Measurements from ENCODE around the gene DIP2A.

DIP2A gene

DNA sequence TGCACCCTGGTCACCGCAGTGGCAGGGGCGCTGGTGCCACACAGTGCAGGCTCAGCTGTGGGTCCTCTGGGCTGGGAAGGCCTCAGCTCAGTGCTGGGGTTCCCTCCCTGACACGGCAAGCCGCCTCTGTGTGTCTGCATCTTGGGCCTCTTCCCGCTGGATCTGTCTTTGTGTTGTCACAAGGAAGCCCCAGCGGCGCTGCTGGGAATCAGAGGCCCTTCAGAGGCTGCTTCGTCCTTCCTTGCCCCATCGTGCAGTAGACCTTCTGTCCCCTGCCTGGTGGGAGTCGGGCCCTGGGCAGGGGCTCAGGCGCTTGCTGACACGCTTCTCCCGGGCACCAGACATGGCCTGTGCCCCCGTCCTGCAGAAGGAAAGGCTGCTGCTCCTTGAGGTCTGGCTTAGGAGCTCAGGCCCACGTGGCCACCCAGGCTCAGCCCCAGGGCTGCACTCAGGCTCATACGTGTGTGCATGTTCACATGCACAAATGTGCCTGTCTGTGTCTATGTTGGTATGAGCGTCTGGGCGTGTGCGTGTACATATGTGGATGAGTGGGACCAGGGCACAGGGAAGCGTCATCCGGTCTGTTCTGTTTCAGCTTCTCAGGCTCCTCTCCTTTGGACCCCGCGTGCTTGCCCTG, 24.3 kb upstream of the DIP2A start:
- H2AFZ ChIP-seq (ENCODE audit: insufficient read depth, low read length, poor library complexity): no peak overlapping the region
- H3K4ac ChIP-seq (ENCODE audit: low read depth, low read length): no peak overlapping the region
- no CpG with 5 or more reads among the region's 23 CpGs for WGBS (ENCODE audit: extremely low coverage, insufficient coverage, insufficient read length)
- no peaks in the 10 kb centered on the region for H3K27me3 ChIP-seq (ENCODE audit: insufficient read depth, low read length)
- no peak overlapping the region for H4K12ac ChIP-seq (ENCODE audit: low read depth, low read length)
- no peaks in the 10 kb centered on the region for H3K79me2 ChIP-seq (ENCODE audit: control insufficient read depth, insufficient read depth, low read length, poor library complexity)
- no peak overlapping the region for H3K14ac ChIP-seq (ENCODE audit: low read length)
- no peak overlapping the region for H4K91ac ChIP-seq (ENCODE audit: low read depth, low read length)
- H3K23ac ChIP-seq (ENCODE audit: low read length): no peak overlapping the region
- DNase-seq: no peak
- no peak overlapping the region for H3K4me3 ChIP-seq (ENCODE audit: low read depth, low read length)
- no peak overlapping the region for H2BK5ac ChIP-seq (ENCODE audit: low read depth, low read length, poor library complexity)
- H2BK120ac ChIP-seq (ENCODE audit: insufficient read depth, low read length, poor library complexity): no peak overlapping the region
- H3K36me3 ChIP-seq (ENCODE audit: control insufficient read depth in 1 of 2, insufficient read depth in 2 of 2, low read length in 2 of 2): peaks cover 69% of the 10 kb centered on the region in 2 experiments
- no peaks in the 10 kb centered on the region for H3K79me1 ChIP-seq (ENCODE audit: low read length)
- H4K8ac ChIP-seq (ENCODE audit: low read depth, low read length): no peak overlapping the region
- H3K9ac ChIP-seq (ENCODE audit: low read length): no peak overlapping the region
- H2AK5ac ChIP-seq (ENCODE audit: low read length): no peak overlapping the region
- H3K4me1 ChIP-seq (ENCODE audit: control insufficient read depth in 1 of 2, insufficient read depth in 2 of 2, low read length in 2 of 2): no peaks in the 10 kb centered on the region
- H3K18ac ChIP-seq (ENCODE audit: low read length): peak overlapping the region; percentile 1
- no peak overlapping the region for H3K27ac ChIP-seq (ENCODE audit: low read depth, low read length)
- H3K4me2 ChIP-seq (ENCODE audit: low read length): no peak overlapping the region
- no peak overlapping the region for H2BK12ac ChIP-seq (ENCODE audit: low read length)
- peaks cover 6% of the 10 kb centered on the region for H3K9me3 ChIP-seq (ENCODE audit: insufficient read depth, low read depth, low read length)

DNA sequence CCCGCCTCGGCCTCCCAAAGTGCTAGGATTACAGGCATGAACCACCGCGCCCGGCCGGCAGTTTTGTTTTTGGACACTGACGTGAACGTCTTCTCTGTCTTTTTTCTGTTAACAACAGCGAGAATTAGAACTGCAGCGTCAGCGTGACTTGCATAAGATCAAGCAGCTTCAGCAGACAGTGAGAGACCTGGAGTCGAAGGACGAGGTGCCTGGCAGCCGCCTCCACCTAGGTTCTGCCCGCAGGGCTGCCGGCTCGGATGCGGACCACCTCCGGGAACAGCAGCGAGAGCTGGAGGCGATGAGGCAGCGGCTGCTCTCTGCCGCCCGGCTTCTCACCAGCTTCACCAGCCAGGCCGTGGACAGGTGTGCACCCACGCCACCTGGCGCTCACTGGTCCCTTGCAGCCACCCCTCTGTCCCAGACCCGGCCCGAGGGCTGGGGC, 22.9 kb upstream of the DIP2A start:
- Histone ChIP-seq H3K23ac (ENCODE audit: low read length) (no peak overlapping the region), H3K4me1 (ENCODE audit: control insufficient read depth in 1 of 2, insufficient read depth in 2 of 2, low read length in 2 of 2) (peaks cover 0 to 4% of the 10 kb centered on the region in 2 experiments), H2BK120ac (ENCODE audit: insufficient read depth, low read length, poor library complexity) (no peak overlapping the region), H3K79me1 (ENCODE audit: low read length) (no peaks in the 10 kb centered on the region), H3K4ac (ENCODE audit: low read depth, low read length) (no peak overlapping the region), H2BK12ac (ENCODE audit: low read length) (no peak overlapping the region), H4K12ac (ENCODE audit: low read depth, low read length) (no peak overlapping the region), H3K4me3 (ENCODE audit: low read depth, low read length) (no peak overlapping the region), H3K36me3 (ENCODE audit: control insufficient read depth in 1 of 2, insufficient read depth in 2 of 2, low read length in 2 of 2) (peaks cover 65 to 66% of the 10 kb centered on the region in 2 experiments), H3K18ac (ENCODE audit: low read length) (no peak overlapping the region), H3K9me3 (ENCODE audit: insufficient read depth, low read depth, low read length) (peaks cover 6% of the 10 kb centered on the region), H4K8ac (ENCODE audit: low read depth, low read length) (no peak overlapping the region), H3K14ac (ENCODE audit: low read length) (no peak overlapping the region), H2BK5ac (ENCODE audit: low read depth, low read length, poor library complexity) (no peak overlapping the region), H2AFZ (ENCODE audit: insufficient read depth, low read length, poor library complexity) (no peak overlapping the region), H3K9ac (ENCODE audit: low read length) (no peak overlapping the region), H4K91ac (ENCODE audit: low read depth, low read length) (no peak overlapping the region), H3K79me2 (ENCODE audit: control insufficient read depth, insufficient read depth, low read length, poor library complexity) (no peaks in the 10 kb centered on the region), H3K27ac (ENCODE audit: low read depth, low read length) (no peak overlapping the region), H2AK5ac (ENCODE audit: low read length) (no peak overlapping the region), H3K4me2 (ENCODE audit: low read length) (no peak overlapping the region), H3K27me3 (ENCODE audit: insufficient read depth, low read length) (no peaks in the 10 kb centered on the region)
- WGBS (ENCODE audit: extremely low coverage, insufficient coverage, insufficient read length): no CpG with 5 or more reads among the region's 29 CpGs
- no peak for DNase-seq

DNA sequence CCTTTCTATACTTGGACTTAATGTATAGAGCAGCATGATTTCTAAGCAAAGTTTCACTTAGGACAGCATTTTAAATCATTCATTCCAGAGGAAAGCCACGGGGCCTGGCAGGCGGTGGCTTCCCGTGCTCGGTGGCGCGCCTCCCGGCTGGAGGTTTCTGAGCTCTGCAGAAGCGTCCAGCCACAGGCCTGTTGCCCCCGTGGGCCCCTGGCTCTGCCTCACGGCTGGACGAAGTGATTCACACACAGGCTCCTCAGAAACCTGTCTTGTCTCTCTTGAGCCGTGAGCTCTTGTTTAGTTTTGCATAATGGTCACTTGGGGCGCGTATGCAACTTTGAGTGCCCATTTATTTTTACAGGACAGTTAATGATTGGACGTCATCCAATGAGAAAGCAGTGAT, 22.1 kb upstream of the DIP2A start:
- Histone ChIP-seq H2AFZ (ENCODE audit: insufficient read depth, low read length, poor library complexity) (no peak overlapping the region), H3K14ac (ENCODE audit: low read length) (no peak overlapping the region), H3K9ac (ENCODE audit: low read length) (no peak overlapping the region), H3K18ac (ENCODE audit: low read length) (no peak overlapping the region), H3K4me2 (ENCODE audit: low read length) (no peak overlapping the region), H4K12ac (ENCODE audit: low read depth, low read length) (no peak overlapping the region), H2AK5ac (ENCODE audit: low read length) (no peak overlapping the region), H3K79me1 (ENCODE audit: low read length) (no peaks in the 10 kb centered on the region), H4K91ac (ENCODE audit: low read depth, low read length) (no peak overlapping the region), H3K27ac (ENCODE audit: low read depth, low read length) (no peak overlapping the region), H3K79me2 (ENCODE audit: control insufficient read depth, insufficient read depth, low read length, poor library complexity) (no peaks in the 10 kb centered on the region), H3K9me3 (ENCODE audit: insufficient read depth, low read depth, low read length) (peaks cover 6% of the 10 kb centered on the region), H3K36me3 (ENCODE audit: control insufficient read depth in 1 of 2, insufficient read depth in 2 of 2, low read length in 2 of 2) (peaks cover 66 to 68% of the 10 kb centered on the region in 2 experiments), H3K4ac (ENCODE audit: low read depth, low read length) (no peak overlapping the region), H2BK120ac (ENCODE audit: insufficient read depth, low read length, poor library complexity) (no peak overlapping the region), H3K4me3 (ENCODE audit: low read depth, low read length) (no peak overlapping the region), H3K27me3 (ENCODE audit: insufficient read depth, low read length) (no peaks in the 10 kb centered on the region), H2BK12ac (ENCODE audit: low read length) (no peak overlapping the region), H3K23ac (ENCODE audit: low read length) (no peak overlapping the region), H3K4me1 (ENCODE audit: control insufficient read depth in 1 of 2, insufficient read depth in 2 of 2, low read length in 2 of 2) (peaks cover 0 to 4% of the 10 kb centered on the region in 2 experiments), H2BK5ac (ENCODE audit: low read depth, low read length, poor library complexity) (no peak overlapping the region), H4K8ac (ENCODE audit: low read depth, low read length) (no peak overlapping the region)
- WGBS (ENCODE audit: extremely low coverage, insufficient coverage, insufficient read length): no CpG with 5 or more reads among the region's 15 CpGs
- no peak for DNase-seq

DNA sequence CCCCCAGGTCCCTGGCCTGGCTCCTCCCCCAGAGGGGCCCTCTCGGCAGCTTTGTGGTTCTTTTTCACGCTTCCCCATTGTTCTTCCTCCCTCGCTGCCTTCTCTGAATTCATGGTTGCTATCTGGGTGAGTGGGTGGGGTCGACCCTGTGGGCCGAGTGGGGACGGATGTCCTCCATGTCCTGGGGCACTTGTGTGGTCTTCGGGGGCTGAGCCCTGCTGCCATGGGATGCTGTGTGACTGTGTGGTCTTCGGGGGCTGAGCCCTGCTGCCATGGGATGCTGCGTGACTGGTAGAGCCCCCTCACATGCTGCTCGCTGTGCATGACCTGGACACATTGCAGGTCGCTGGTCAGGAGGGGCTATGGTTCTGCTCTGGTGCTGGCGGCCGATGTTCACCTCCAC, 21.6 kb upstream of the DIP2A start:
- WGBS (ENCODE audit: extremely low coverage, insufficient coverage, insufficient read length): no CpG with 5 or more reads among the region's 13 CpGs
- H4K91ac ChIP-seq (ENCODE audit: low read depth, low read length): no peak overlapping the region
- no peak overlapping the region for H2BK5ac ChIP-seq (ENCODE audit: low read depth, low read length, poor library complexity)
- DNase-seq: no peak
- no peak overlapping the region for H3K14ac ChIP-seq (ENCODE audit: low read length)
- no peak overlapping the region for H2AFZ ChIP-seq (ENCODE audit: insufficient read depth, low read length, poor library complexity)
- H3K18ac ChIP-seq (ENCODE audit: low read length): no peak overlapping the region
- H3K9ac ChIP-seq (ENCODE audit: low read length): no peak overlapping the region
- no peak overlapping the region for H2BK12ac ChIP-seq (ENCODE audit: low read length)
- H3K4me3 ChIP-seq (ENCODE audit: low read depth, low read length): no peak overlapping the region
- no peak overlapping the region for H2BK120ac ChIP-seq (ENCODE audit: insufficient read depth, low read length, poor library complexity)
- no peak overlapping the region for H4K12ac ChIP-seq (ENCODE audit: low read depth, low read length)
- peaks cover 0 to 4% of the 10 kb centered on the region in 2 experiments for H3K4me1 ChIP-seq (ENCODE audit: control insufficient read depth in 1 of 2, insufficient read depth in 2 of 2, low read length in 2 of 2)
- H3K79me1 ChIP-seq (ENCODE audit: low read length): no peaks in the 10 kb centered on the region
- H3K79me2 ChIP-seq (ENCODE audit: control insufficient read depth, insufficient read depth, low read length, poor library complexity): no peaks in the 10 kb centered on the region
- H3K27me3 ChIP-seq (ENCODE audit: insufficient read depth, low read length): no peaks in the 10 kb centered on the region
- no peak overlapping the region for H3K27ac ChIP-seq (ENCODE audit: low read depth, low read length)
- no peak overlapping the region for H3K4me2 ChIP-seq (ENCODE audit: low read length)
- peaks cover 6% of the 10 kb centered on the region for H3K9me3 ChIP-seq (ENCODE audit: insufficient read depth, low read depth, low read length)
- no peak overlapping the region for H2AK5ac ChIP-seq (ENCODE audit: low read length)
- H4K8ac ChIP-seq (ENCODE audit: low read depth, low read length): no peak overlapping the region
- no peak overlapping the region for H3K23ac ChIP-seq (ENCODE audit: low read length)
- H3K4ac ChIP-seq (ENCODE audit: low read depth, low read length): no peak overlapping the region
- H3K36me3 ChIP-seq (ENCODE audit: control insufficient read depth in 1 of 2, insufficient read depth in 2 of 2, low read length in 2 of 2): peaks cover 66 to 68% of the 10 kb centered on the region in 2 experiments

All from trophoblast cell (in vitro differentiated cells and primary cell).